HEK293T (cell line): ENCODE results near the gene PCSK5.
A peak's percentile ranks its signal among the peaks of the same experiment; 100 is the strongest.
"Not testable (repeated sequence)": the region's sequence is repeated elsewhere in the genome, so short reads cannot be mapped to it uniquely, and the experiment has no call there.

Experiments
- CTCF ChIA-PET: fragments of 350-600 bp; formaldehyde crosslinking; extraction: SDS; loops from one replicate; lab custom pipeline; 2021; ENCODE audit warnings: antibody characterized with exemption, inconsistent platforms; lab: Yijun Ruan, JAX
- POLR2A ChIA-PET: fragments of 350-600 bp; formaldehyde crosslinking; extraction: SDS; loops from one replicate; lab custom pipeline; 2020; ENCODE audit warnings: antibody characterized with exemption, inconsistent platforms; lab: Yijun Ruan, JAX
- DNase-seq: peaks from one replicate; pipeline ENCODE4 v3.0.0; 2012; ENCODE audit warnings: mixed read lengths; ENCODE audit errors: extremely low spot score
- ARNT ChIP-seq: fragments of 450-650 bp; IDR thresholded peaks from 2 replicates; pipeline ENCODE4 v1.6.1; 2017; ENCODE audit warnings: mild to moderate bottlenecking
- BHLHE40 ChIP-seq: fragments of 450-650 bp; IDR thresholded peaks from 2 replicates; pipeline ENCODE4 v1.6.1; 2016; ENCODE audit warnings: mild to moderate bottlenecking, moderate library complexity, borderline replicate concordance
- CTBP1 ChIP-seq: fragments of 450-650 bp; IDR thresholded peaks from 2 replicates; pipeline ENCODE4 v1.6.1; 2016; ENCODE audit warnings: borderline replicate concordance
- ELF4 ChIP-seq: fragments of 450-650 bp; IDR thresholded peaks from 2 replicates; pipeline ENCODE4 v1.6.1; 2017; ENCODE audit warnings: antibody characterized with exemption
- FOXA1 ChIP-seq: fragments of 450-650 bp; IDR thresholded peaks from 2 replicates; pipeline ENCODE4 v1.6.1; 2016; ENCODE audit warnings: mild to moderate bottlenecking
- FOXK2 ChIP-seq: fragments of 450-650 bp; IDR thresholded peaks from 2 replicates; pipeline ENCODE4 v1.6.1; 2016; ENCODE audit warnings: mild to moderate bottlenecking
- FOXM1 ChIP-seq: fragments of 450-650 bp; IDR thresholded peaks from 2 replicates; pipeline ENCODE4 v1.6.1; 2017; ENCODE audit warnings: mild to moderate bottlenecking, borderline replicate concordance
- HDGF ChIP-seq: fragments of 450-650 bp; IDR thresholded peaks from 2 replicates; pipeline ENCODE4 v1.6.1; 2017; ENCODE audit warnings: antibody characterized with exemption, borderline replicate concordance
- L3MBTL2 ChIP-seq: fragments of 450-650 bp; conservative IDR thresholded peaks from 2 replicates; pipeline ENCODE4 v1.6.1; 2016; ENCODE audit warnings: mild to moderate bottlenecking
- LEF1 ChIP-seq: fragments of 450-650 bp; IDR thresholded peaks from 2 replicates; pipeline ENCODE4 v1.6.1; 2017; ENCODE audit warnings: mild to moderate bottlenecking, borderline replicate concordance
- NFRKB ChIP-seq: fragments of 450-650 bp; IDR thresholded peaks from 2 replicates; pipeline ENCODE4 v1.6.1; 2016; ENCODE audit warnings: mild to moderate bottlenecking, moderate library complexity
- PKNOX1 ChIP-seq: fragments of 450-650 bp; IDR thresholded peaks from 2 replicates; pipeline ENCODE4 v1.6.1; 2016
- SP1 ChIP-seq: fragments of 450-650 bp; IDR thresholded peaks from 2 replicates; pipeline ENCODE4 v1.6.1; 2017
- SUZ12 ChIP-seq: fragments of 450-650 bp; IDR thresholded peaks from 2 replicates; pipeline ENCODE4 v1.6.1; 2016; ENCODE audit warnings: mild to moderate bottlenecking
- TARDBP ChIP-seq: fragments of 450-650 bp; IDR thresholded peaks from 2 replicates; pipeline ENCODE4 v1.6.1; 2016
- ZNF384 ChIP-seq: fragments of 450-650 bp; IDR thresholded peaks from 2 replicates; pipeline ENCODE4 v1.6.1; 2016

Gene PCSK5

DNA sequence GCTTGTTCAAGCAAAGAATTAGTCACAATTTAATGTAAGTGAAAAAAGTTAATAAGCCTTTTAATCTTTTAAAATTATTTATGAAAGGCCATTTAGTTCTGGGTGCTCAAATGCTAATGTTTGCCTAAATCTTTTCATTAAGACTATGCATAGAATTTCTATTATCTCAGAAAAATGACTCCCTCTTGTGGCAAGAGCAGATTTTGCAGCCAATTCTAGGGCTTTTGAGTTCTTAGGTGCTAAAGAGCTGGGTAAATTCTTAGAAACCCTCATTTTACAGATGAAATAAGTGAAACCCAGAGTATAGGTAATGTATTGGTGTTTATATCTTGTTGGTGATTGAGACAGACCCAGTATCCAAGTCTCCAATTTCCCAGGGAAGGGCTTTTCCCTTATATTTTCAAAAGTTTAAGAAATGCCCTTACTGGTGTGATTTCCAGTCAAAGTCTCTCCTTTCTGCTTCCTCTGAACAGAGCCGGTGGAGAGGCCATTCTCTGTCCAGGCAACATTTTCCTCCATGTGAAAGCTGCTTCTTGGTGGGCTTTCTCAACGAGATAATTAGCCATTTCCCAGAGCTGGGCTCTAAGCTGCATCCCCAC is 24.1 kb upstream of the PCSK5 start:
- TF ChIP-seq FOXA1 = no peak
- DNase-seq = peak; percentile 28
- ChIA-PET CTCF (interaction anchor here (0.7 to 1.7 kb wide), 8 partner anchors 9 to 266 kb away, joined by 3 to 7 read pairs (median 4); no protein-coding TSS in a partner anchor), POLR2A (no interaction called here)

- POLR2A ChIA-PET, DNase-seq: not testable (repeated sequence)
- CTCF ChIA-PET = interaction anchor here (0.6 to 1.3 kb wide), 2 partner anchors 10 to 13 kb away, joined by 3 to 4 read pairs; no protein-coding TSS in a partner anchor
These were observed 21.9 kb upstream of the PCSK5 start for GRCh38 chr9:75868526-75868925.

GRCh38 chr9:75869236-75869635 is 21.2 kb upstream of the PCSK5 start:
- CTCF ChIA-PET = interaction anchor here (1.3 kb wide), 1 partner anchor 14 kb away, joined by 3 read pairs; no protein-coding TSS in a partner anchor
- TF ChIP-seq HDGF = no peak
- no peak for TF ChIP-seq L3MBTL2
- TF ChIP-seq ARNT = no peak
- no peak for TF ChIP-seq SP1
- TF ChIP-seq TARDBP = no peak
- no peak for TF ChIP-seq ELF4
- no peak for TF ChIP-seq ZNF384
- TF ChIP-seq FOXK2 = no peak
- TF ChIP-seq BHLHE40 = no peak
- no peak for DNase-seq
- POLR2A ChIA-PET = no interaction called here

GRCh38 chr9:75870450-75870849 is 20.0 kb upstream of the PCSK5 start:
- TF ChIP-seq BHLHE40 (no peak), SUZ12 (no peak), TARDBP (no peak), HDGF (no peak), SP1 (no peak), FOXA1 (no peak), FOXM1 (no peak), FOXK2 (no peak), NFRKB (no peak), L3MBTL2 (no peak), ZNF384 (no peak), PKNOX1 (no peak), ELF4 (no peak), LEF1 (no peak), CTBP1 (no peak), ARNT (no peak)
- ChIA-PET POLR2A (no interaction called here), CTCF (no interaction called here)
- DNase-seq = no peak

GRCh38 chr9:75871624-75872023 is 18.8 kb upstream of the PCSK5 start:
- no peak for DNase-seq
- no peak for TF ChIP-seq L3MBTL2
- TF ChIP-seq LEF1 = no peak
- no peak for TF ChIP-seq SP1
- TF ChIP-seq FOXM1 = no peak
- TF ChIP-seq NFRKB = no peak
- TF ChIP-seq SUZ12 = no peak
- no peak for TF ChIP-seq ZNF384
- TF ChIP-seq CTBP1 = no peak
- no peak for TF ChIP-seq FOXA1
- no peak for TF ChIP-seq ARNT
- no peak for TF ChIP-seq FOXK2
- POLR2A ChIA-PET = no interaction called here
- CTCF ChIA-PET = no interaction called here

DNA sequence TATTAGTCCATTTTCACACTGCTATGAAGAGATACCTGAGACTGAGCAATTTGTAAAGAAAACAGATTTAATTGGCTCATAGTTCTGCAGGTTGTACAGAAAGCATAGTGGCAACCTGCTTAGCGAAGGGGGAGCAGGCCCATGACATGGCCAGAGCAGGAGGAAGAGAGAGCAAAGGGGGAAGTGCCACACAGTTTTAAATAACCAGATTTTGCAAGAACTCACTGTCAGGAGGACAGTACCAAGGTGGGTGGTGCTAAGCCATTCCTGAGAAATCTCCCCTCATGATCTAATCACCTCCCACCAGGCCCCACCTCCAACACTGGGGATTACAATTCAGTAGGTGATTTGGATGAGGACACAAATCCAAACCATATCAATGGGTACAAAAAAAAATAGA is 16.8 kb upstream of the PCSK5 start:
- ChIA-PET CTCF (no interaction called here), POLR2A (no interaction called here)
- TF ChIP-seq BHLHE40 (no peak), LEF1 (no peak), ARNT (no peak), NFRKB (no peak), SP1 (no peak), FOXA1 (no peak), SUZ12 (no peak), FOXM1 (no peak), ELF4 (no peak), ZNF384 (no peak)

GRCh38 chr9:75876999-75877640 is 13.4 kb upstream of the PCSK5 start:
- CTCF ChIA-PET = no interaction called here
- POLR2A ChIA-PET = interaction anchor here (1.5 kb wide), 1 partner anchor 14 kb away, joined by 3 read pairs; the partner anchor contains the start of gene PCSK5
- TF ChIP-seq SP1 (no peak), FOXM1 (no peak), ARNT (no peak), L3MBTL2 (no peak), ELF4 (no peak), LEF1 (no peak), NFRKB (no peak), BHLHE40 (no peak), TARDBP (no peak), FOXA1 (no peak), CTBP1 (no peak), HDGF (no peak), PKNOX1 (no peak), SUZ12 (no peak), ZNF384 (no peak), FOXK2 (no peak)

More for the DNA sequence above, 16.8 kb upstream of the PCSK5 start:
- no peak for DNase-seq

More at GRCh38 chr9:75876999-75877640, 13.4 kb upstream of the PCSK5 start:
- no peak for DNase-seq
